SW 1271 (cell line): ENCODE measurements around the gene CLMN.

Source experiments
- DNase-seq, 2 experiments: peaks; one replicate each; lab custom pipeline; 2025; lab: John Stamatoyannopoulos, UW

CLMN gene

DNA sequence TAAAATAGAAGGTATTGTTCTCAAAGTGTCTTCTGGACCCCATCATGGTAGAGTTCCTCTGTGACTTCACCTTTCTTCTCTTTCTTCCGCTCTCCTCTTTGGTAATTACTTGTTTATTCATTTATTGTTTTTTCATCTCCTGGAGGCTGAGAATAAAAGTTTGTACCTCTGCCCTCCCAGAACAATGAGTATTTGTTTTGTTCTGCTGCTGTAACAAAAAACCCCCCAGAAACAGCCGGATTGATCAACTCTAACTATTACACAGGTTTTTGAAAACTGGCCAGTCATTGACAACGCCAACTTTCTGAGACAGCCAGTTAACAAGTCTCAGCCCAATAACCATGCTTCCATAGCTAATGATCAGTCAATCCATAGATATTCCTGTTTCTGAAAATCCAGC is 154.2 kb downstream of the CLMN start:
- no peak for DNase-seq

DNA sequence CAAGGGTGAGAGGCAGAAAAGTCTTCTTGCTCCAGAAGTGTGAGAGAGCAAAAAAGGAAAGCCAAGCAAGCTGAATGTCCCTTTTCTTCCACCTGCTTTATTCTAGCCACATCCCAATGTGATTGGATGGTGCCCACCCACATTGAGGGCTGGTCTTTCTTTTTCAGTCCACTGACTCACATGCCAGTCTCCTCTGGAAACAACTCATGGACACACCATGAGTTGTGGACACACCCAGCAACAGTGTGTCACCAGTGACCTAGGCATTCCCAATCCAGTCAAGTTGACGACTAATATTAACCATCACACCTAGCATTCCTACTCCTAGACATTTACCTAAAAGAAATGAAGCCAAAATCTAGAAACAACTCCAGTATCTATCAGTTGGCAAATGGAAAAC is 155.2 kb downstream of the CLMN start:
- no peak for DNase-seq

DNA sequence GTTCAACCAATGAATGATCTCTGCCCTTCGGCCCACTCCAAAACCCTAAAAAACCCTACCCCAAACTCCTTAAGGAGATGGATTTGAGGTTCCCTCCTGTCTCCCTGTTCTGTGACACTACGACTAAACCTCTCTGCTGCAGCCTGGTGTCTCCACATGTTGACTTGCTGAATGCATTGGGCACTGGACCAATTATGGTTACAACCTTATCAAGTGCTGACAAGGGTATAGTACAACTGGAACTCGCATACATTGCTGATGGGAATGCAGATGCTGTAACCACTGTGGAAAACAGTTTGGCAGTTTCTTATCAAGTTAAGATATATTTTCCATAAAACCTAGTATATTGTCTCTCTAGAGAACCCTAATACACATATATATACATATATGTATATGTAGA is 156.0 kb downstream of the CLMN start:
- DNase-seq = no peak

DNA sequence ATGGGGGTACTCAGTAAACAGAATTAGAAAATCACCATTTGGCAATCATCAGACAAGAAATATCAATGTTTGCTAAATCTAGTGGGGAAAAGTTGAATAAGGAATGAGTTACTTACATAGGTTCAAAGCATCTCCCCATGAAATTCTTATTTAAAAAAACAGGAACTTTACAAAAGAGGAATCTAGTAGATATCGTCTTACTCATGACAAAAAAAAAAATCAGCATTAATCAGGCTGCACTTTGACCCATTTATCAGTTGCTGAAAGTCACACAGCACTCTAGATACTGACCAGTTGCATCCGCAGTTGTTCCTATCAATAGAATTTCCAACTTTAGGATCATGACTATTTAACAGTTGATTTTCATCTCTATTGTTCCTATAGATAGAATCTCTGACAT is 156.6 kb downstream of the CLMN start:
- no peak for DNase-seq

DNA sequence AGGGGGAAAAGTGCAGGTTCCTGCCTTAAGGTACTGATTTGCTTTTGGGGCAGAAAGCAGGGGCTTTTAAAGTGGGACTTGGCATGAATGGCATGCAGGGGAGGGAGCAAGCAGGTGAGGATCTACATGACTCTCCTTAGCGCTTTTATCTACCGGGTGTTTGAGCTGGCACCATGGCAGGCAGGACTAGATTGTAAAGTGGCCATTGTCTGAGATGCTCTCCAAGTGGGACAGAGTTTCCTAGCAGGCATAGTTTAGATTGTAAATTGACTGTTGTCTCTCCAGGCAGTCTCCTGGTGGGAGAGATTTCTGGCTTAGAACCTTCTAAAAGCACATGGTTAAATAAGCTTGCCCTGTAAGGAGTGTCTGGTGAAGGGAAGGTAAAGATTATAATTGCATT is 157.1 kb downstream of the CLMN start:
- DNase-seq = no peak

DNA sequence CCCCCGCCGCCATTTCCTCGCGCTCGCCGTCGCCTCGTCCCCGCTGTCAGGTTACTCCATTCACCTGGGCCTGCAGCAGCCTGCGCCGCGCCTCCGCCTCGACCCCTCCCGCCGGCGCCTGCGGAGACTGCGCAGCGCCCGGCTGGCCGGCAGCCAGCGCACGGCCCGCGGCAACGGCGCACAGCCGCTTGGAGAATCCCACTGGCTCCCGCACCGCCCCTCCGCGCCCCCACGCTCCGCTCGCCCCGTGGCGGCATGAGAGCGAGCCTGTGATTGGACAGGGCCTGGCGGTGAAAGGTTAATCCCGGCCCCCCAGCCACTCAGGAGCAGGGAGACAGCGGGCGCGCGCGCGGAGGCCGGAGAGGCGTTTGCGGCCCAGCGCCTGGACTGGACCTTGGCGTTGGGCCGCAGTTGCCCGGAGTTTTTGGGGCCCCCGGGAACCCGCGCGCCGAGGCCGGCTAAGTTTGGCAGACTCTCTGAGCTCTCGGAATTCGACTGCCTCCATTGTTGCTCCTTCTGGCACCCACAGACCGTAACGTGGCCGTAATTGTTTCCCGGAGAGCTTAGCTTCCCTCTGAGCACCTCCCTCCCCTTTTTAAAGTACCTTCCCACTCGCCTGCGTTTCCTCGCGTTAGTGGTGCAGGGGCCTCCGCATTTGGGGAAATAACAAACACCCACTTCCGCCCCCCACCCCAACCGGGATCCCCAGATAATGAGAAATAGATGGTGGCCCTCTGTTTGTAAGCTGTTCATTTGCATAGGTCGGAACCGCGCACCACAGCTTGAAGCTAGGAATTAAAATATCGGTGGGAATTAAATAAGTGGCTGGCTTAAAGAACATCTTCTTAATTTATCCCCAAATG is 162.2 kb downstream of the CLMN start, which contains the start of gene DICER1:
Gene DICER1, minus strand, starts transcription at position 203 of the 863 bp plus-strand sequence. CDS start 24,071 bp downstream, outside the sequence.
- peak; percentile 70 to 90 for DNase-seq

DNA sequence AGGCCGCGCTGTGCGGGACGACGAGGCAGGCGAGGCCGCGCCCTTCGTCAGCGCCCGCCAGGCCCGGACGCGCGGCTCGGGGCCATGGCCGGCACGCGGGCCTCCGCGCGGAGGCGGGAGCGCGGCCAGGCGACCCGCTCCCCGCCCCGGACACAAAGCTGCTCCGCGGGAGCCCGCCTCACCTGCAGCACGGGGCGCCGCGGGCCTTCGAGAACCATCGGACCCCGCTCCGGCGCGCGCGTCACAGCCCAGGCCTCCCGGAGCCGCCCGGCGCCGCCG is 162.7 kb downstream of the CLMN start:
- no peak for DNase-seq

DNA sequence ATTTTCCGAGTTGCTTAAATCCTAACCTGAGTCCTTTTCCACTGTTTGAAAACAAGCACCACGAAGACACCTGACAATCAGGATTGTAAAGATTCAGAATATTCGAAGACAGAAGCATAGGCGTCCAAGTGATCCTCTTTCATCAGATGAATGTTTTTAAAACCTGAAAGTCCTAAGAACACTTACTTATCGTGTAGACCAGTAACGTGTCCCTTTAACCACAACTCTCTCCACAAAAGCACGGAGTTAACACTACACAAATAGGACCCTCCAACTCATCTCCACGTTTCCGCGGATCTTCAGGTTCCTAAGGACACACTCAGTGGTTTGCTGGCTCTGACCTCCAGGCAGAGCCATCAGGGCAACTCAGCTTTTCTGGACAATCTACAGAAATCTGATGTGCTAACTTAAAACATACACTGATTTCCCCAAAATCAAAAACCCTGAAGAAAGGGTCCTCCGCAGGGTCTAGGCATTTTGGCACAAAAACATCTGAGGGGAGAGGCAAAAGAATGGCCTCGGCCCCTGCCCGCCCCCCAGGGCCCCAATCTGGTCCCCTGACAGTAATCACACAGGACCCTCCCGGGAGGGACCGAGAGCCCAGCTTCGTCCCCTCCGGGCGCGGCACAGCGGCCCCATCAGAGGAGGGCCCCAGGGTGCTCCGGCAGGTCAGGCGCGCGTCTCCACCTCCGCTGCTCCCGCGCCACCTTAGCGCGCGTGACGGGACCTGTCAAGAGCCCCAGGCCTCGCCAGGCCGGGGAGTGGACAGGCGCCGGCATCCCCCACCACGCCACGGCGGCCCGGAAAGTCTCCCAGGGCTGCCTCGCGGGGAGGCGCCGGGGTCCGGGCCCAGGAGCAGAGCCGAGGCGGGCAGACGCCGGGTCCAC is 163.3 kb downstream of the CLMN start:
- DNase-seq = no peak

DNA sequence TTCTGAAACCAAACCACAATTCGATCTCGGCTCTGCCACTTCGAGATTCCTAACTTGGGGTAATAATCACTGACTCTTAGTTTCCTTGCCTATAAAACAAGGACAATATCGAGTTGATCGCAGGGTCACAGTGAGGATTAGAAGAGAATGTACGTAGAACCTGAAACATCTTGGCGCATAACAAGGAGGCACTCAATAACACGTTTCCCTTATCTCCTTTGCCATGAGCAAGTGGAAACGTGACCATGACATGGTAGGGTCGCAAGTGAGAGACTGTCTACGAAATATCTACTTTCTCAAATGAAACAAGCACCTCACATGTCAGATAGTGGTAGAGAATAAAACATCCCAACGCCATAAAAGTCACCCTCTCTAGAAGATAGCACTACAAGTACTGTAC is 164.7 kb downstream of the CLMN start:
- no peak for DNase-seq

DNA sequence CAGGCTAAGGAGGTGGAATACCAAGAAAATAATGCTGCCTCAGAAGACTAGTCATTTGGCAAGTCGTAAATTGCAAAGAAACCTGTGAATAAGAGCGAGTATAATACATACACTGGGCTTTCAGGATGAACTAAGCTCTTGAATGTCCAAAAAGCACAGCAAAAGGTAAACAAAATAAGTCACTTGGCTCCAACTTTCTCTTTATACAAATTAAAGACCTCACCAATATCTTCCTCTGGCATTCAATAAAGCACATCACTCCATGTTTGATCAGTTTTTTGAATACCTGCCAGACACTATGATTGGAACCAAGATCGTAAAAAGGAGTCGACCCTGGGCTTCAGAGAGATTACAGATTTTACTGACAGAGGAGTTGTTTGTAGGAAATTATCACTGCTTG is 165.8 kb downstream of the CLMN start:
- DNase-seq = no peak

DNA sequence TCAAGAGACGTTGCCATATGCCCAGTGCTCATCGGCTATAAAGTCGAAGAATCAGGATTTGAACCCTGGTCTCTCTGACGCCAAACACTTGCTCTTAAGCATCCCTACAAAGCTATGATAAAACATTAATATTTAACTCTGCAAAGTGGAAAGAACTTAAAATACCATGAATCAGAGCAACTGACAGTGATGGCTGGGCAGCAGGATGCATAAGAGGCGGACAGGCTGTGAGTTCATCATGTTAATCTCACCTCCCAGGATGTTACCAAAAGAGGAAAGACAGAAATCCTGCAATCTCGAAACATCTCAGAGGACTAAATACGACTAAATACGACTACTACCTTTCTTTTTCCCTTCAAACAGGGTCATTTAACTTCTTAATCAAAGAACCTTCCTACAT is 168.1 kb downstream of the CLMN start:
- DNase-seq = no peak

DNA sequence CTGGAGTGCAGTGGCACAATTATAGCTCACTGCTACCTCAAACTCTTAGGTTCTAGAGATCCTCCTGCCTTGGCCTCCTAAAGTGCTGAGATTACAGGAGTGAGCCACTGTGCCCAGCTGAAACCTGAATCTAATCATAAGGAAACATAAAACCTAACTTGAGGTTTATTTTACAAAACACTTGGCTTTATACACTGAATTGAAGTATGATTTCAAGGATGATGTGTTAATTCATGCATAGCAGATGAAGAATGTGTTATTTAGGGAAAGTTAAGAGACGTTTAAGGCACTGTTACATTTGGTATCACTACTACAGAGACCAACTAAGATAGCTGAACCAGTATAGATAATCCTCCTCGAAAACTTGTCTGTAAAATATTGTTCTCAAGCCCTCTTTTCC is 168.8 kb downstream of the CLMN start:
- no peak for DNase-seq

DNA sequence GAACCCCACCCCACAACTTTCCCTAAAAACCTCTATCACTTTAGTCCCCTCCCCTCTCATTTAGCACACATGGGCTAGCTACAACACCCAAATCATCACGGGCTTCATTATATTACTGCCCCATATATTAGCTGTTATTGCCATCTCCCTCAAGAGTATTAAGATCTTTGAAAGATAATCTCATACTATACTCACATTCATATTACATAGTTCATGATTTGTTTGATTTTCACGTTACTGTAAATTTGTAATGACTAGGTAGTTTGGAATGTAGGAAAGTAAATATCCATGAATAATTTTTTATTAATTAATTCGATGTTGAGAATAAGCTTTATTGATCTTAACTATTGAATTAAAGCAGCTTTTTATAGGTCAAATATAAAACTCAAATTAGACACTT is 170.3 kb downstream of the CLMN start:
- no peak for DNase-seq

DNA sequence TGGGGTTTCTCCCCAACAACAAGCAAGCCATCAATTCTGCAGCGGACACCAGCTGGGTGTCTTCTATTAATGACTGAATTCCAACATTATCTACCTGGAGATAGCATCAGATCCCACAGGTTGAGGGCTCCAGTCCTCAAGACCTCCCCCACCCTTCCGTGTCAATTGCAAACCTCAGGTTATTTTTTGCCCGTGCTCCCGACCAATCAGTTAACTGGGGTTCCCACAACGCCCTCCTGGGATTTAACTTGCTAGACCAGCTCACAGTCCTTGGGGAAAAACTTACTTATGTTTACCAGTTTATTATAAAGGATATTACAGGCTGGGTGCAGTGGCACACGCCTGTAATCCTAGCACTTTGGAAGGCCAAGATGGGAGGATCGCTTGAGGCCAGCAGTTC is 172.1 kb downstream of the CLMN start:
- DNase-seq = no peak

DNA sequence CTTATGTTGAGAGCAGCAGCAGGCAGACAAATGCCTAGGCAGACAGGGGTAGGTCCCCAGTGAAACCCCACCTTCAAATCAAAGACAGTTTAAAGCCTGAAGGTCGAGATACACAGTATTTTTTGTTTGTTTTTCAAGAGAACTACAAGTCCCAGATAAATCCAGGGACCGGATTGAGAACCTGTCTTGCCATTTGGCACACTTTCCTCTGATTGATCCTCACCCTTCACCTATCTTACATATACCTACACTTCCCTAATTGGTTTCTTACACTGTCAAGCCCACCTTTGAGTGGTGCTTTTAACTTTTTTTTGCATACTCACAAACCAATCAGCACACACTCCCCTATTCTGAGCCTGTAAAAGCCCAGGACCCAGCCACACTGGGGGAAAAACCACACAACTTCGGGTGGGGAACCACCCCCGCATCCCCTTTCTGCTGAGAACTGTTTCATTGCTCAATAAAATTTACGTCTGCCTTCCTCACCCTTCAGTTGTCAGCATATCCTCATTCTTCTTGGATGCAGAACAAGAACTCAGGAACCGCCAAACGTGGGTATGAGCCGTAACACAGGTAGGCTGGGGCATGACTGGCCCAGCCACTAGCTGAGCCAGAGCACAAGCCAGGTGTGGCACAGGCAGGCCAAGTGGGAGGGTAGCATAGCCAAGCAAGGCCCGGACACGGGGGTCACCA is 173.5 kb downstream of the CLMN start:
- no peak for DNase-seq

DNA sequence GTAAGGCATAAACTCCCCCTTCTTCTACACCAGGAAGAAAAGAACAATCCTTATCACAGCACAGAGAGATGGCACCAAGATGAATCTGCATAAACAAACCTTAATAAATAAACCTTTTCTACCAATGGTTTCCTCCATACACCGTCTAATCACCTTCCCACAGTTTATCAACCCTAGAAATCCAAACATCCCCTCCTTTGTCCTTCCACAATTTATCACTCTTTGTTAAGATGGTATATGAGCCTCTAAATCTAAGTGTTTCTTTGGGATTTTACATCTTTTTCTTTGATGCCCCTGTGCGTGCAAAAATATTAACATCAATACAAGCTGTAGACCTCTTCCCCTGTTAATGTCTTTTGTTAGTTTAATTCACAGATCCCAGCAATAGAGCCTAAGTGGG is 174.9 kb downstream of the CLMN start:
- no peak for DNase-seq

DNA sequence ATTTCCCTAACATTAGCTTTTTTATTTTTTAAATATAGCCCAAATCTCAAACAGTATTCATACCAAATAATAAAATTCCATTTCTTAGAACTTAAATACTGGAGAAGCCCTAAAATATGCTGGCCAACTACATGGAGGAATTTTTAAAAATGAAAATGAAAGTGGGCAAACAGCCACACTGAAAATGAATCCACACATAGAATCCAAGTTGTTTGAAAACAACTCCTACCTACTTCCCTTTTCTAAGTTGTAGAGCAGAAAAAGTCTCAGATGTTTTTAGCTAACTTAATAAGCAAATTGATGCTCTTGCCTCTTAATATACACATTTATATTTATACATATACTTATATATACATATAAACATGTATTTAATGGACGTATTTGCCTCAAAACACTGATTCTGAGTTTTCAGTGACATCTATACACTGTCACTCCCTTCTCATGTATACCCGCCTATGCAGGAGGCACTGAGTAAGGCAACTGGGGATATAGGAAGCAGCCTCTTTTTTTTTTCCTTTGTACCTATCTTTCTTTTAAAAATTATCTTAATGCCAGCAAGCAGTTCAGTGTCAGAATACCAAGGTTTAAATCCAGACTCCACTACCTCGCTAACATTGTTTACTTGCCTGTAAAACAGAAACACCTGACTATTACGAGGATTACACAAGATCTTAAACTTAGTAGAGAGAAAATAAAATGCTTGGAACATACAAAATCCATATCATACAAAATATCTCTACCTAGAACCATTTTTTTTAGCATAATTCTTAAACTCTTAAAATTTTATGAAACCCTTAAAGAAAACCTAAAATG is 175.7 kb downstream of the CLMN start:
- DNase-seq = no peak

DNA sequence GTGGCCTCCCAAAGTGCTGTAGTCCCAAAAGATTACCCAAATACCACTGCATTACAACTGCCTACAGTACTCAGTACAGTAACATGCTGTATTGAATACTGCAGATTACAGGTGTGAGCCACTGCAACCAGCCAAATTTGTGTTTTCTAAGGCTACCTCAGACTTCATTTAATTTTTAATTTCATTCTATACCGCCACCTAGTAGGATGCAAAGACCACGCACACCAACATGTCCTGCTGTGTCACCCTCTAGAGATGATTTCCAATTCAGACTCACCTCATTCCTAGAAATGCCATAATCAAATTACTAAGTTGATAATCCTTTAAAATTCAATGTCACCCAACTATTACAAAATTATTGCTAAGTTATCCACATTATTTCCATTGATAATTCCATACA is 177.5 kb downstream of the CLMN start:
- DNase-seq = no peak

DNA sequence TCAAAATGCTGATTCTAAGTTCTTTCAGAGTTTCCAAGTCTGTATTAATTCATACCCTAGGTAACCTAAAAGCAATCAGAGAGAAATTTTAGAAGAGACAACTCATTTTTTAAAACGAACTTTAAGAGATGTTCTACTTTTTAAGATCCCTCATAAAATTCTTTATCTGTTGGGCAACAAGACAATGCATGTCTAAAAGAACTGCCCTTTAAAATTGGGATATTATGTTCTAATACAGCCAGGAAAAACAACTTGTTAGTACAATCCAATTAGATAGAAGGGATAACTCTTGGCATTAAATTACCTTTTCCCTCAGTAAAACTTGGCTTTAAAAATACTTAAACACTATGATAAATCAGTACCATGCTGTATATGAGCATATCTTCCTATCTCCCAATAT is 178.0 kb downstream of the CLMN start:
- no peak for DNase-seq

DNA sequence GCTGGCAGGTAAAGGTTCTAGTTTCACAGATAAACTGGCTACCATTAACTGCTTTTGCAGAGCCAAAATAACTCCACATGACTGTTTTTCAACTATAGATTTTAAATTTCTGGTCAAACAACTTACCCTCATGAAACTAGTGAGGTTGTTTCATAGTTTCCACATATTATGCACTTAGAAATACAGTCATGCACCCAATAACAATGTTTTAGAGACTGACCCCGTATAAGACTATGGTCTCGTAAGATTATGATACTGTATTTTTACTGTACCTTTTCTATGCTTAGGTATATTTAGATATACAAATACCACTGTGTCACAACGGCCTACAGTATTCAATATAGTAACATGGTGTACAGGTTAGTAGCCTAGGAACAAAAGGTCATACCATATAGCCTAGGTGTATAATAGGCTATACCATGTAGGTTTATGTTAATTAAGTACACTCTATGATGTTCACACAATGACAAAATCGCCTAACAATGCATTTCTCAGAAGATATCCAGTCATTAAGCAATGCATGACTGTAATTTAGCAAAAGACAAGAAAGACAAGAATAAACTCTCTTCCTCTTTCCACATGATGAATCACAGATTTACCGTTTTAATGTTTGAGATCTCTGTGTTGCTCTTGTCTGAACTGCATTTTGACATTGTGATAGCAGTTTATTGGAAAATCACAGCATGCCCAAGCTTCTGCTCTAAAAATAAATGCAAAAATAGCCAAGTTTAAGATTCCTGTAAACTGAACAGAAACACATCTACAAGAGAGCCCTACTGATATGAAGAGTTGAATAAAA is 179.4 kb downstream of the CLMN start:
- DNase-seq = no peak

DNA sequence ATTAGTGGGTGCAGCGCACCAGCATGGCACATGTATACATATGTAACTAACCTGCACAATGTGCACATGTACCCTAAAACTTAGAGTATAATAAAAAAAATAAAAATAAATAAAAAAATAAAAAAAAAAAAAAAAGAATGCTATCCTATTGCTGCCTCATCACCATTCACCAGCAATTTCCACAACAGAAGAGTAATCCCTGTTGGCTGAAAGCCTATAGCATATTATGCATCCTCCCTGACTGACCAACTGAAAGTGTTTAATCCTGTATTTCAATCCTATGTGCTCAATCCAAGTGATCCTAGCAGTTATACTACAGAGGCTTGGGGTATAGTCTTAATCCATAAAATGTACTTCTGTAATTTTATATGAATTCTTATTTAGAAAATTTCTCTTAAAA is 180.8 kb downstream of the CLMN start:
- no peak for DNase-seq
